ENCODE measurements around the gene GAS2L1. TPM values are rescaled to one million over a fixed set of nuclear protein-coding genes. Genes with fewer than 3 reads are reported as not detected.

GAS2L1 gene
- total RNA-seq, 3 donors from 2014 or later = 19.7 to 34.7 (median 24.7) TPM

GRCh38 chr22:29260601-29261315, 45.7 kb upstream of the GAS2L1 start:
- Histone ChIP-seq H3K4me1 (ENCODE audit: low read depth) (no peaks in the 10 kb centered on the region), H3K36me3 (ENCODE audit: low read depth) (no peaks in the 10 kb centered on the region), H3K9me3 (no peaks in the 10 kb centered on the region), H3K4me3 (no peak overlapping the region)
- DNase-seq = no peak
- no peak for TF ChIP-seq CTCF (IDR thresholded peaks at IDR 0.05)
- intact Hi-C loops (cut with DNase I, micrococcal nuclease) = no loop called here
- peak; percentile 24 for ATAC-seq

- no peak for DNase-seq
- TF ChIP-seq CTCF (IDR thresholded peaks at IDR 0.05) = no peak
- Histone ChIP-seq H3K4me1 (ENCODE audit: low read depth) (peaks cover 13% of the 10 kb centered on the region), H3K4me3 (no peak overlapping the region), H3K36me3 (ENCODE audit: low read depth) (no peaks in the 10 kb centered on the region), H3K9me3 (no peaks in the 10 kb centered on the region)
- ATAC-seq = no peak
- intact Hi-C loops (cut with DNase I, micrococcal nuclease) = no loop called here
These were observed 42.6 kb upstream of the GAS2L1 start for GRCh38 chr22:29263791-29264276.

- DNase-seq = no peak
- H3K36me3 ChIP-seq (ENCODE audit: low read depth) = no peaks in the 10 kb centered on the region
These were observed 41.1 kb upstream of the GAS2L1 start for GRCh38 chr22:29265305-29265704.

GRCh38 chr22:29265929-29266328, 40.5 kb upstream of the GAS2L1 start:
- no peak for TF ChIP-seq CTCF (IDR thresholded peaks at IDR 0.05)
- Histone ChIP-seq H3K4me3 (no peak overlapping the region), H3K9me3 (no peaks in the 10 kb centered on the region), H3K36me3 (ENCODE audit: low read depth) (no peaks in the 10 kb centered on the region), H3K4me1 (ENCODE audit: low read depth) (peaks cover 14% of the 10 kb centered on the region)
- DNase-seq (no peak), ATAC-seq (no peak)
- intact Hi-C loops (cut with DNase I, micrococcal nuclease) = no loop called here

More at GRCh38 chr22:29265305-29265704, 41.1 kb upstream of the GAS2L1 start:
- no peaks in the 10 kb centered on the region for H3K9me3 ChIP-seq
- no peak for ATAC-seq
- no peak for TF ChIP-seq CTCF (IDR thresholded peaks at IDR 0.05)
- H3K4me1 ChIP-seq (ENCODE audit: low read depth) = peaks cover 13% of the 10 kb centered on the region
- H3K4me3 ChIP-seq = no peak overlapping the region
- intact Hi-C loops (cut with DNase I, micrococcal nuclease) = no loop called here

- H3K4me1 ChIP-seq (ENCODE audit: low read depth) = peaks cover 23% of the 10 kb centered on the region
- no peak for TF ChIP-seq CTCF (IDR thresholded peaks at IDR 0.05)
- H3K9me3 ChIP-seq = no peaks in the 10 kb centered on the region
- no peaks in the 10 kb centered on the region for H3K36me3 ChIP-seq (ENCODE audit: low read depth)
- intact Hi-C loops (cut with DNase I, micrococcal nuclease) = no loop called here
- peak overlapping the region; percentile 56 for H3K4me3 ChIP-seq
- ATAC-seq (no peak), DNase-seq (peak in 1 of 3 donors; percentile 28)
These were observed 39.6 kb upstream of the GAS2L1 start for GRCh38 chr22:29266564-29267461.

Data from mucosa of descending colon (tissue), 3 donors.